Karpas-422 (cell line): ENCODE measurements around the gene PCSK6. TPM values are rescaled to one million over a fixed set of nuclear protein-coding genes. Genes with fewer than 3 reads are reported as not detected.

ENCODE experiments used
- DNase-seq: peaks from one replicate; pipeline ENCODE4 v3.0.0-alpha.2; 2015
- H2AFZ ChIP-seq: fragments of 200-600 bp; sonication (generic); 2 replicates; pipeline ENCODE4 v1.6.1; 2014; ENCODE audit warnings: antibody characterized with exemption, low read length, mixed read lengths
- H3K27ac ChIP-seq: fragments of 200-600 bp; sonication (generic); 2 replicates; pipeline ENCODE4 v1.5.1; 2014; ENCODE audit warnings: mild to moderate bottlenecking, low read length, moderate library complexity
- H3K27me3 ChIP-seq: fragments of 200-600 bp; sonication (generic); 2 replicates; pipeline ENCODE4 v1.6.1; 2014; ENCODE audit warnings: low read length, mixed read lengths
- H3K36me3 ChIP-seq: fragments of 200-600 bp; sonication (generic); 2 replicates; pipeline ENCODE4 v1.6.1; 2014; ENCODE audit warnings: low read length, mixed read lengths; ENCODE audit not compliant: insufficient read depth
- H3K4me1 ChIP-seq: fragments of 200-600 bp; sonication (generic); 2 replicates; pipeline ENCODE4 v1.6.1; 2014; ENCODE audit warnings: mild to moderate bottlenecking, low read length, mixed read lengths
- H3K4me2 ChIP-seq: fragments of 200-600 bp; sonication (generic); 2 replicates; pipeline ENCODE4 v1.6.1; 2014; ENCODE audit warnings: low read length, low read depth, mild to moderate bottlenecking; ENCODE audit not compliant: poor library complexity, severe bottlenecking
- H3K4me3 ChIP-seq: fragments of 200-600 bp; sonication (generic); 2 replicates; pipeline ENCODE4 v1.5.1; 2014; ENCODE audit warnings: mild to moderate bottlenecking, antibody characterized with exemption, low read length, mixed read lengths
- H3K79me2 ChIP-seq: fragments of 200-600 bp; sonication (generic); 2 replicates; pipeline ENCODE4 v1.6.1; 2014; ENCODE audit warnings: mild to moderate bottlenecking, low read length, mixed read lengths
- H3K9ac ChIP-seq: fragments of 200-600 bp; sonication (generic); 2 replicates; pipeline ENCODE4 v1.6.0; 2014; ENCODE audit warnings: low read length
- H3K9me2 ChIP-seq: fragments of 200-600 bp; sonication (generic), shearing (Covaris generic); replicated peaks from 2 replicates; pipeline ENCODE4 v1.6.0; 2014; ENCODE audit warnings: mild to moderate bottlenecking, low read length, moderate library complexity; ENCODE audit not compliant: insufficient read depth
- H3K9me3 ChIP-seq: fragments of 300-700, 200-600 bp; sonication (generic); 2 replicates; pipeline ENCODE4 v1.6.1; 2014; ENCODE audit warnings: low read length, mixed read lengths
- H4K20me1 ChIP-seq: fragments of 200-600 bp; sonication (generic); 2 replicates; pipeline ENCODE4 v1.6.1; 2014; ENCODE audit warnings: mild to moderate bottlenecking, antibody characterized with exemption, low read length, low read depth; ENCODE audit not compliant: insufficient read depth
- total RNA-seq: library from RNA; depleted of rRNA; stranded (reverse); fragments of >200 nt; shearing (Covaris generic); gene quantifications from 2 replicates; pipeline ENCODE4 v1.2.3, GENCODE V29; 2014; ENCODE audit warnings: low replicate concordance

Gene PCSK6
- total RNA-seq, 1 experiment from 2014 or later, result 0.19 TPM

DNA sequence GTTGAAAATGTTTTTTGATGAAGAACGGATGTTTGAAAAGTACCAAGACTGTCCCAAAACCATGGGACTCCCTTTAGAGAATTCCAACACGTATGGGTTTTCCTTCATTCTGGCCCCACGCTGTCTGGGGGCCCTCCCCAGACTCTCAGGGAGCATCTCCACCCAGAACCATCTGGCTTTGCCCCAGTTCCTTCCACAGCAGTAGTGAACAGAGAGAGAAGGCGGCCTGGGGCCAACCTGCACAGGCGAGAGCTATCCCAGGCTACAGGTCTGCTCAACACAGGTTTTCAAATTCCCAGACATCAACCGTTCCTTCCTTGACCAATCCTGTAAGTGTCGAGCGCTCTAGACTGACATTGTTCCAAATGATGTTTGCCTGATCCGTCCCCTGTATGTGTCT lies 101.9 kb downstream of the PCSK6 start:
- no peak for DNase-seq
- Histone ChIP-seq H3K27ac (no peak overlapping the region), H3K9me3 (no peaks in the 10 kb centered on the region), H4K20me1 (no peaks in the 10 kb centered on the region), H3K79me2 (no peaks in the 10 kb centered on the region), H3K9me2 (no peaks in the 10 kb centered on the region), H3K4me2 (no peak overlapping the region), H3K27me3 (no peaks in the 10 kb centered on the region), H3K36me3 (no peaks in the 10 kb centered on the region), H3K4me1 (peaks cover 14% of the 10 kb centered on the region), H3K9ac (no peak overlapping the region), H3K4me3 (no peak overlapping the region), H2AFZ (no peak overlapping the region)

DNA sequence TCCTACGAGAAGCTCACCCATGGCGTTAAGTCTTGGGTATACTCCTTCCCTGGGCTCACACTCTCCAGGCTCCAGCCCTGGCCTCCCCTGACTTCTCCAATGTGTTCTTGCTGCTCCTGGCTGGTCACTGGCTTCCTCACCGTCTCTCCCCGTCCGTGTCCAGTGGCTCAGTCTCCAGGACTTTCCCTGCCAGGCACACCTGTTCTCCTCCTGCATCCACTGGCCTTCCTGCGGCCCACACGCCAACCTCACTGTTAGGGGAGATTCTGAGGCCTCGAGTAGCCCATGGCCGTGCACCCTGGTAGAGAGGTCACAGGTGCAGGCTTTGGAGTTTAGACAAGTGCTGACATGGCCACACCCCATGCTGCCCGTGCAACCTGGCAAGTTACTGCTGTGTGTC lies 102.5 kb downstream of the PCSK6 start:
- no peaks in the 10 kb centered on the region for H3K36me3 ChIP-seq
- no peak overlapping the region for H3K4me3 ChIP-seq
- no peaks in the 10 kb centered on the region for H3K9me3 ChIP-seq
- no peak overlapping the region for H2AFZ ChIP-seq
- H3K27ac ChIP-seq, result no peak overlapping the region
- no peaks in the 10 kb centered on the region for H4K20me1 ChIP-seq
- H3K79me2 ChIP-seq, result no peaks in the 10 kb centered on the region
- DNase-seq, result no peak
- no peaks in the 10 kb centered on the region for H3K9me2 ChIP-seq
- no peaks in the 10 kb centered on the region for H3K27me3 ChIP-seq
- H3K4me1 ChIP-seq, result peaks cover 9% of the 10 kb centered on the region
- no peak overlapping the region for H3K4me2 ChIP-seq
- H3K9ac ChIP-seq, result no peak overlapping the region

DNA sequence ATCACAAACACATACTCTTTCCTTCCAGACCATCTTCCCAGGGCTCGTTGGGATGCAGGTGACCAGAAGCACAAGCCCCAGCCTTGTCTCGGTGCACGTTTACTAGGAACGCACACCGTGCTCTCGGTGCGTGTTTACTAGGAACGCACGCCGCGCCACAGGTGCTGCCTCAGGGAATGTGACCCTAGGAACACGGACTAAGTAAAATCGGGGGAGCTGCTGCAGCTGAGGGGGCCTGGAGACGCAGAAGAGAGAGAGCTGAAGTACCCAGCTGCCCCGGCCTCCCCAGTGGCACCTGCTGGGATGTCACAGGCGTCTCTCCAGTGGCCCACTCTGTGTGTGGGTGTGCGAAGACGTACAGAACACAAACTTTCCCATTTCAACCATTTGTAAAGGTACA lies 103.5 kb downstream of the PCSK6 start:
- no peaks in the 10 kb centered on the region for H3K79me2 ChIP-seq
- no peak overlapping the region for H3K9ac ChIP-seq
- no peak overlapping the region for H2AFZ ChIP-seq
- H3K4me3 ChIP-seq, result no peak overlapping the region
- H3K4me1 ChIP-seq, result no peaks in the 10 kb centered on the region
- no peaks in the 10 kb centered on the region for H4K20me1 ChIP-seq
- no peak overlapping the region for H3K27ac ChIP-seq
- no peaks in the 10 kb centered on the region for H3K9me3 ChIP-seq
- DNase-seq, result no peak
- H3K36me3 ChIP-seq, result no peaks in the 10 kb centered on the region
- no peaks in the 10 kb centered on the region for H3K9me2 ChIP-seq
- H3K27me3 ChIP-seq, result no peaks in the 10 kb centered on the region
- no peak overlapping the region for H3K4me2 ChIP-seq

DNA sequence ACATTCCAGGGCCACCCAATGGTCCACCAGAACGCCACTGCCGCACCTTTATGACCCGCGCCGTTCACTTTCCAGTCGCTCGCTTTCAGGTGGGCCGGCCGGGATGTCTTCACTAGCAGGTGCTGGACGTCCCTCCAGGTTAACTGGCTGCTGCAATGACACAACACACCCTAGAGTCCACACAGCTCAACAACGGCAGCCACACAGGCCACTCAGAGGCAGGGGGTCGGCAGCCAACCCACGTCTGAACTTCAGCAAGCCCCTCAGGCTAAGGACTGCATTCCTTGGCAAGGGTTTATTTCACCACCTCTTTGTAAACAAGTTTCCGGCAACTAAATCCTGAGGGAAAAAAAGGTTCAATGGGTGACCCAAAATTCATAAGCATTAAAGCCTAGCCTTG lies 105.2 kb downstream of the PCSK6 start:
- Histone ChIP-seq H3K9me2 (no peaks in the 10 kb centered on the region), H3K4me2 (no peak overlapping the region), H3K36me3 (no peaks in the 10 kb centered on the region), H3K27ac (no peak overlapping the region), H3K27me3 (no peaks in the 10 kb centered on the region), H4K20me1 (no peaks in the 10 kb centered on the region), H3K4me1 (no peaks in the 10 kb centered on the region), H3K4me3 (no peak overlapping the region), H3K9me3 (no peaks in the 10 kb centered on the region), H3K9ac (no peak overlapping the region), H2AFZ (no peak overlapping the region), H3K79me2 (no peaks in the 10 kb centered on the region)
- DNase-seq, result no peak

DNA sequence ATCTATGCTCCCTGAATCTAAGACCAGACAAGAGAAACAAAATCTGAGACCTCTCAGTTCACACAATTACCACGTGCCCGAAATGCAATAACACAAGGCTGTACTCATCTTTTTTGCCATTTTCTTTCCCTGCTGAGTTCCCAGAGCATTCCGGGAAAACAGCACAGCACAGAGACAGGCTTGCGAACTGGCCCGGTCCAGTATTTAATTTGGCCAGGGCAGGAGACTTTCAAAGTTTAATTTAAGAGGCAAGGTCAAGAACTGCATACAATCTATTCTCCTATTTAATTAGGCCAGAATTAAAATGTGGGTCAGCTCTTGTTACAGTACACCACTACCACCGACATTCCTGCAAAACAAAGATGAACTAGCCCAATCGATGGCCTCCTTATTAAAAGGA lies 107.0 kb downstream of the PCSK6 start:
- Histone ChIP-seq H3K79me2 (no peaks in the 10 kb centered on the region), H3K27me3 (no peaks in the 10 kb centered on the region), H3K9me3 (no peaks in the 10 kb centered on the region), H3K27ac (no peak overlapping the region), H3K4me2 (no peak overlapping the region), H4K20me1 (no peaks in the 10 kb centered on the region), H2AFZ (no peak overlapping the region), H3K4me3 (no peak overlapping the region), H3K9me2 (no peaks in the 10 kb centered on the region), H3K36me3 (no peaks in the 10 kb centered on the region), H3K4me1 (no peaks in the 10 kb centered on the region), H3K9ac (no peak overlapping the region)
- DNase-seq, result no peak

DNA sequence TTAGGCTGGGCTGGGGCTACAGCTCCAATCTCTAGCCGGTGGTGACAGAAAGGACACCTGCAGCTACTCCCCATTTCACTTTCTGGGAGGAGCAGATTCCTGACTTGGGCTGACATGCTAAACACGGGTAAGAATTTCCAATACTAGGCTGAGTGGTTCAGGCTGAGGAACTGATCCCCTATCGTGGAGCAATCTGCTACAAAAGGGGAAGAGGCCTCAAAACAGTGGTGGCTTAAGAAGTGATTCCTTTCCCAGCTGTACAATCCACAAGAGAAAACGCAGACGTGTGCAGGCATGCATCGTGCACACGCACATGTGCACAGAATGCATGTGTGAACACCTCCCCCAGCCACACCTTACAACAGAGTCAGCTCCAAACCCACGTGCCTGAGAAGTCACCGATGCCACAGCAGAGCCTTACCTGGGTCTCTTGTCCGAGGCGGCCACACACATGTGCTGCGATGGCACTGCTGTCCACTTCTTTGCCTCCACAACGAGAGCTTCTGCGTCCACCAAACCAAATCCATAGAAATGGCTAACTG lies 107.8 kb downstream of the PCSK6 start:
- no peak overlapping the region for H3K4me2 ChIP-seq
- no peaks in the 10 kb centered on the region for H3K9me3 ChIP-seq
- no peaks in the 10 kb centered on the region for H3K79me2 ChIP-seq
- H3K36me3 ChIP-seq, result no peaks in the 10 kb centered on the region
- H3K4me3 ChIP-seq, result no peak overlapping the region
- H2AFZ ChIP-seq, result no peak overlapping the region
- H3K27ac ChIP-seq, result no peak overlapping the region
- no peak overlapping the region for H3K9ac ChIP-seq
- no peaks in the 10 kb centered on the region for H4K20me1 ChIP-seq
- no peaks in the 10 kb centered on the region for H3K27me3 ChIP-seq
- no peak for DNase-seq
- no peaks in the 10 kb centered on the region for H3K9me2 ChIP-seq
- H3K4me1 ChIP-seq, result no peaks in the 10 kb centered on the region

DNA sequence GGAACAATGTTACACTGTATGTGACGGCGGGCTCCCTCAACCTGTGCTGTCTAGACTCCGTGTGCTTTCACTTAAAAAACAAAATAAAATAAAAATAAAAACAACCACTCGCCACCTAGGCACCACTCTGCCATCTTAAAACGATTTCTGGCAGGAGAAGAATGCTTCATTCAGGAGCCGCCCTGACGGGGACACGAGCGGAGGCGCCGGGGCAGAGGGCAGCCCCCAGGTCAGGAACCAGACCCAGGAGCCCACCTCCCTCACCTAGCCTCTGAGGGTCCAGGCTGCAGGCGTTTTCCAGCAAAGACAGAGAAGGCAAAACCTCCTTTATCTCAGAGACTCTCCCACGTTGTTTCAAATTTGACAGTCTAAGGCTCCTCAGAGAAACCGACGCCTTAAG lies 109.4 kb downstream of the PCSK6 start:
- Histone ChIP-seq H3K4me1 (no peaks in the 10 kb centered on the region), H3K9me2 (no peaks in the 10 kb centered on the region)

DNA sequence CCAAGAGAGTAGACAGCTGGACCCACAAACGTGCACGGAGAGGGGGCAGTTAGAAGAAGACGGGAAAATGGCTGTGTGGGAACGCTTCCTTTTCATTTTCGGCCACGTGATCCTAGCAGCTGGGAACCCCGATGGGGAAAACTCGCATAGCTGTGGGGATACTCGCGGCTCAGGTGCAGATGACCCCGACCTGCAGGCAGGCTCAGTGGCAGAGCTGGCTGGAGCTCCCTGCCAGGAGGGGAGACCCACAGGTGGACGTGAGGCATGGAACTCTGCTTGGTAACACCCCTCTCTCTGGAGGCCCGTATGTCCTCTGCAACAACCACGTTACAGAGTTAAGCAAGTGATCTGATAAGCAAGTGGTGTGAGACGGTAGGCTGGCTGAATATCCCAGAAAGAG lies 109.9 kb downstream of the PCSK6 start:
- Histone ChIP-seq H3K4me1 (no peaks in the 10 kb centered on the region), H3K9me3 (no peaks in the 10 kb centered on the region), H3K27me3 (no peaks in the 10 kb centered on the region), H2AFZ (no peak overlapping the region), H3K27ac (no peak overlapping the region), H3K4me2 (no peak overlapping the region), H3K9ac (no peak overlapping the region), H3K36me3 (no peaks in the 10 kb centered on the region), H3K9me2 (no peaks in the 10 kb centered on the region), H3K79me2 (no peaks in the 10 kb centered on the region), H3K4me3 (no peak overlapping the region), H4K20me1 (no peaks in the 10 kb centered on the region)
- no peak for DNase-seq

More for the DNA sequence above, 109.4 kb downstream of the PCSK6 start:
- DNase-seq, result no peak
- Histone ChIP-seq H3K27me3 (no peaks in the 10 kb centered on the region), H4K20me1 (no peaks in the 10 kb centered on the region), H3K79me2 (no peaks in the 10 kb centered on the region), H3K9me3 (no peaks in the 10 kb centered on the region), H2AFZ (no peak overlapping the region), H3K36me3 (no peaks in the 10 kb centered on the region), H3K4me2 (no peak overlapping the region), H3K4me3 (no peak overlapping the region), H3K27ac (no peak overlapping the region), H3K9ac (no peak overlapping the region)

DNA sequence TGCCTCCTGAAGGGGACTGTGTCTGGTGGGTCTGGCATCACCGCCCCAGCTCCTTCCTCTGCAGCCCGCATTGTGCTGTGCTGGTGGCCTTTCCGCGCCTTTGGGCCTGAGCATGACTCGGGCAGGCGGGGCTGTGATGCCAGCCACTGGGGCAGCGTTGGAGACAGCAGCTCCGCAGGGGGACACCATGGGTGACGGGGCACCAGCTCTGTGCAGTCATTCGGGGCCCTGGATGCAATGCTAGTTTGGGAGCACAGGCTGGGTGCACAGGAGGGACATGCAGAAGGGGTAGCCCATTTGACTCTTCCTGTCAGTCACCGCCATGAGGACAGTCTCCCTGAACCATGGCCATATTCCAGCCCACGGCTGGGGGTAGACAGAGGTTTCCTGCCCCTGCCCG lies 110.6 kb downstream of the PCSK6 start:
- H3K27me3 ChIP-seq, result no peaks in the 10 kb centered on the region
- H3K9me3 ChIP-seq, result no peaks in the 10 kb centered on the region
- no peak for DNase-seq
- H2AFZ ChIP-seq, result no peak overlapping the region
- H3K36me3 ChIP-seq, result no peaks in the 10 kb centered on the region
- H3K27ac ChIP-seq, result no peak overlapping the region
- no peak overlapping the region for H3K4me3 ChIP-seq
- no peaks in the 10 kb centered on the region for H4K20me1 ChIP-seq
- no peaks in the 10 kb centered on the region for H3K79me2 ChIP-seq
- H3K4me2 ChIP-seq, result no peak overlapping the region
- H3K9me2 ChIP-seq, result no peaks in the 10 kb centered on the region
- no peak overlapping the region for H3K9ac ChIP-seq
- no peaks in the 10 kb centered on the region for H3K4me1 ChIP-seq
